Measurements from ENCODE around the gene LGALS7B. TPM values are rescaled to one million over a fixed set of nuclear protein-coding genes. Genes with fewer than 3 reads are reported as not detected.
"Not testable (repeated sequence)": the region's sequence is repeated elsewhere in the genome, so short reads cannot be mapped to it uniquely, and the experiment has no call there.

The LGALS7B gene
- total RNA-seq, 4 donors from 2014 or later: 2.1 to 58.4 (median 9.8) TPM; not detected in 1

- WGBS, 2 donors (ENCODE audit: low coverage in 1 of 2): 66 to 100% methylated on average over 2 of the region's 3 CpGs
- Histone ChIP-seq H3K27ac (no peak overlapping the region), H3K4me1 (no peaks in the 10 kb centered on the region), H3K27me3 (peaks cover 18% of the 10 kb centered on the region), H3K9me3 (no peaks in the 10 kb centered on the region), H3K36me3 (no peaks in the 10 kb centered on the region), H3K4me3 (no peak overlapping the region)
- no peak for TF ChIP-seq POLR2AphosphoS5 (IDR thresholded peaks at IDR 0.05)
- ATAC-seq: no peak
These were observed 4.8 kb upstream of the LGALS7B start for GRCh38 chr19:38784224-38784623.

DNA sequence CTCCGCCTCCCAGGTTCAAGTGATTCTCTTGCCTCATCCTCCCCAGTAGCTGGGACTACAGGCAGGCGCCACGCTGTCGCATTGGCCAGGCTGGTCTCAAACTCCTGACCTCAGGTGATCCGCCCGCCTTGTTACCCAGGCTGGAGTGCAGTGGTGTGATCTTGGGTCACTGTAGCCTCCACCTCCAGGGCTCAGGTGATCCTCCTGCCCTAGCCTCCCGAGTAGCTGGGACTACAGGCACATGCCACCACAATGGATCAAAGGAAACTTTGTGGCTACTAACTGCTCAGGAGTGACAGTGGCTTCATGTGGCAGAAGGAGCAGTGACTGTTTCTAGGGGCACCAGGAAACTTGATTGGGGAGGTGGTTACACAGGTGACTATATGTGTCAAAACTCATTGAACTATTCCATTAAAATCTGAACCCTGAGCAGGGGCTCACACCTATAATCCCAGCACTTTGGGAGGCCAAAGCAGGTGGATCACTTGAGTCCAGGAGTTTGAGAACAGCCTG is 3.8 kb upstream of the LGALS7B start:
- Histone ChIP-seq H3K36me3 (no peaks in the 10 kb centered on the region), H3K27ac (no peak overlapping the region), H3K4me1 (no peaks in the 10 kb centered on the region), H3K4me3 (no peak overlapping the region), H3K9me3 (no peaks in the 10 kb centered on the region), H3K27me3 (peaks cover 16% of the 10 kb centered on the region)
- no CpG with 5 or more reads among the region's 7 CpGs for WGBS, 2 donors (ENCODE audit: low coverage in 1 of 2)
- no peak for ATAC-seq
- TF ChIP-seq CTCF (IDR thresholded peaks at IDR 0.05): no peak
- TF ChIP-seq EP300 (IDR thresholded peaks at IDR 0.05): no peak
- no peak for TF ChIP-seq POLR2AphosphoS5 (IDR thresholded peaks at IDR 0.05)
- TF ChIP-seq POLR2A (IDR thresholded peaks at IDR 0.05): no peak

- not testable (repeated sequence) for ATAC-seq, H3K9me3 ChIP-seq, H3K4me3 ChIP-seq, H3K36me3 ChIP-seq, H3K4me1 ChIP-seq, H3K27ac ChIP-seq
- peaks cover 11% of the 10 kb centered on the region for H3K27me3 ChIP-seq
- 83% methylated on average over 1 of the region's 3 CpGs; no CpG with 5 or more reads in 1 of the 2 donors for WGBS, 2 donors (ENCODE audit: low coverage in 1 of 2)
These were observed 2.9 kb upstream of the LGALS7B start for GRCh38 chr19:38786061-38786460.

- Histone ChIP-seq H3K4me3 (no peak overlapping the region), H3K4me1 (no peaks in the 10 kb centered on the region), H3K9me3 (no peaks in the 10 kb centered on the region), H3K36me3 (no peaks in the 10 kb centered on the region), H3K27ac (no peak overlapping the region), H3K27me3 (peaks cover 6% of the 10 kb centered on the region)
- WGBS, 2 donors (ENCODE audit: low coverage in 1 of 2): 64 to 82% methylated on average over 6 of the region's 11 CpGs
- no peak for ATAC-seq
- TF ChIP-seq CTCF (IDR thresholded peaks at IDR 0.05) (no peak), POLR2A (IDR thresholded peaks at IDR 0.05) (no peak), POLR2AphosphoS5 (IDR thresholded peaks at IDR 0.05) (no peak), EP300 (IDR thresholded peaks at IDR 0.05) (no peak)
These were observed 2.3 kb upstream of the LGALS7B start for GRCh38 chr19:38786572-38787265.

GRCh38 chr19:38790507-38791403 is 1.8 kb downstream of the LGALS7B start:
- H3K27ac ChIP-seq, H3K27me3 ChIP-seq, H3K36me3 ChIP-seq, ATAC-seq, H3K9me3 ChIP-seq, H3K4me1 ChIP-seq: not testable (repeated sequence)
- H3K4me3 ChIP-seq: peak overlapping the region; percentile 25 to 28
- WGBS, 2 donors (ENCODE audit: low coverage in 1 of 2): 20% methylated on average over 1 of the region's 49 CpGs; no CpG with 5 or more reads in 1 of the 2 donors

DNA sequence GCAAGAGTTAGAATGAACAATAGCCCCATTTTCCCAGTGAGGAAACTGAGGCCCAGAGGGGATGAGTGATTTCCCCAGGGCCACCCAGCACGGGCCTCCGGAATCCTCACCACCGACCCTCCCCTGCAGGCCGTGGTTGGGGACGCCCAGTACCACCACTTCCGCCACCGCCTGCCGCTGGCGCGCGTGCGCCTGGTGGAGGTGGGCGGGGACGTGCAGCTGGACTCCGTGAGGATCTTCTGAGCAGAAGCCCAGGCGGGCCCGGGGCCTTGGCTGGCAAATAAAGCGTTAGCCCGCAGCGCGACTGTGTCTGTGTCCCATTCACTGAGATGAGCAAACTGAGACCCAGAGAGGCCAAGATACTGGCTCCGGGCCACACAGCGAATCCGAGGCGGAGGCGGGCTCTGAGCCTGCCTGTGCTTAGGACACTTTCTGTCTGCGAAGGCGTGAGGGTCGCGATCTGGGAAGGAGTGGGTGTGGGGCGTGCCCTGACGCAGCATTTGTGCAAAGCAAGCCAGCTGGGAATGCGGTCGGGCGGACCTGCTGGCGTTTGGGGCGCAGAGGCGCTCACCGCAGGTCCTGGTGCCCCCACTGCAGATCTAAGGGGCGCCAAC is 2.6 kb downstream of the LGALS7B start:
- not testable (repeated sequence) for H3K27me3 ChIP-seq, H3K36me3 ChIP-seq, H3K27ac ChIP-seq, H3K4me1 ChIP-seq, H3K9me3 ChIP-seq
- no CpG with 5 or more reads among the region's 40 CpGs for WGBS, 2 donors (ENCODE audit: low coverage in 1 of 2)
- H3K4me3 ChIP-seq: peak overlapping the region; percentile 25 to 28
- peak; percentile 86 for ATAC-seq
